Measurements from ENCODE around the gene CREB3L4.

The CREB3L4 gene

DNA sequence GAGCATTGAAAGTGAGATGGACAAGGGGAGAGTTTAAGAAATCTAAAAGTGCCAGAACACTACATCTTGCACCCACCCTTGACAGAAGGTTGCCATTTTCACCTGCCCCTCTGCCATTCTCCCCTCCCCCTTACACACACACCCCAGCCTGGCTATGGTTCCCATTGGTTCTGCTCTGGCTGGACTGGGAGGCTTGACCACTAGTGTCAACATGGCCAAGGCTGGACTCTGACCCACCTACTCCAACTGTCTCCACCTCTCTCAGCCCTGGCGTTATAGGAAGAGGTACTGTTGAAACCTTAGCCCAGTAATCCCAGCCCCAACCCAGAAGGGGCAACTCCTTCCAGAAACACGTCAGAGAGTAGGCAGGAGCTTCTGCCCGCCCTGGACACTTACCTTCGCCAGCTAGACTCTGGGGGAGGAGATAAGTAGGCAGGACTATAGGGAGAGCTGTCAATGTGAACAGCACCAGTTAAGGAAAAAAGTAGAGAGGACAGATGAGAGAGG, 13.8 kb upstream of the CREB3L4 start:
- TF ChIP-seq, protein P1, sequence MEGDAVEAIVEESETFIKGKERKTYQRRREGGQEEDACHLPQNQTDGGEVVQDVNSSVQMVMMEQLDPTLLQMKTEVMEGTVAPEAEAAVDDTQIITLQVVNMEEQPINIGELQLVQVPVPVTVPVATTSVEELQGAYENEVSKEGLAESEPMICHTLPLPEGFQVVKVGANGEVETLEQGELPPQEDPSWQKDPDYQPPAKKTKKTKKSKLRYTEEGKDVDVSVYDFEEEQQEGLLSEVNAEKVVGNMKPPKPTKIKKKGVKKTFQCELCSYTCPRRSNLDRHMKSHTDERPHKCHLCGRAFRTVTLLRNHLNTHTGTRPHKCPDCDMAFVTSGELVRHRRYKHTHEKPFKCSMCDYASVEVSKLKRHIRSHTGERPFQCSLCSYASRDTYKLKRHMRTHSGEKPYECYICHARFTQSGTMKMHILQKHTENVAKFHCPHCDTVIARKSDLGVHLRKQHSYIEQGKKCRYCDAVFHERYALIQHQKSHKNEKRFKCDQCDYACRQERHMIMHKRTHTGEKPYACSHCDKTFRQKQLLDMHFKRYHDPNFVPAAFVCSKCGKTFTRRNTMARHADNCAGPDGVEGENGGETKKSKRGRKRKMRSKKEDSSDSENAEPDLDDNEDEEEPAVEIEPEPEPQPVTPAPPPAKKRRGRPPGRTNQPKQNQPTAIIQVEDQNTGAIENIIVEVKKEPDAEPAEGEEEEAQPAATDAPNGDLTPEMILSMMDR (IDR thresholded peaks at IDR 0.05; ENCODE audit: borderline replicate concordance, insufficient read depth, low read depth, low read length), result no peak
- no peak overlapping the region for H3K4me3 ChIP-seq (ENCODE audit: low read depth, low read length)

DNA sequence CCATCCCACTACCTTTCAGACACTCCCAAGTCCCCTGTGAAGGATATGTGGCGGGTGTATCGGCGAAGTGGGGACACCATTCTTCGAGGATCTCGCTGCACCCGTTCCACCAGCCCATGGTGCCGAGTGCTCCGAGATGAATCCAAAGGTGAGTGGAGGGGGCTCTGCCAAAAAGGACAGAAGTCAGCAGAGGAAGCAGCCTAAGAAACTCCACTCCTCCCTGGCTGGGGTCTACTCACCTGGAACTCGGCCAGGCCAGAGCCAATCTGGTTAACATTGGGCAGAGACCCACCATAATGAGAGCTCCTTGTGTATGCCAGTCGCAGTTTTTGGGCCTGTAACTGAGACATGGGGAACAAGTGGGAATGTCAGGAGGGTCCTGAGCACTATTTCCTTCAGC, 12.9 kb upstream of the CREB3L4 start:
- TF ChIP-seq, protein P1 (IDR thresholded peaks at IDR 0.05; ENCODE audit: borderline replicate concordance, insufficient read depth, low read depth, low read length), result no peak

DNA sequence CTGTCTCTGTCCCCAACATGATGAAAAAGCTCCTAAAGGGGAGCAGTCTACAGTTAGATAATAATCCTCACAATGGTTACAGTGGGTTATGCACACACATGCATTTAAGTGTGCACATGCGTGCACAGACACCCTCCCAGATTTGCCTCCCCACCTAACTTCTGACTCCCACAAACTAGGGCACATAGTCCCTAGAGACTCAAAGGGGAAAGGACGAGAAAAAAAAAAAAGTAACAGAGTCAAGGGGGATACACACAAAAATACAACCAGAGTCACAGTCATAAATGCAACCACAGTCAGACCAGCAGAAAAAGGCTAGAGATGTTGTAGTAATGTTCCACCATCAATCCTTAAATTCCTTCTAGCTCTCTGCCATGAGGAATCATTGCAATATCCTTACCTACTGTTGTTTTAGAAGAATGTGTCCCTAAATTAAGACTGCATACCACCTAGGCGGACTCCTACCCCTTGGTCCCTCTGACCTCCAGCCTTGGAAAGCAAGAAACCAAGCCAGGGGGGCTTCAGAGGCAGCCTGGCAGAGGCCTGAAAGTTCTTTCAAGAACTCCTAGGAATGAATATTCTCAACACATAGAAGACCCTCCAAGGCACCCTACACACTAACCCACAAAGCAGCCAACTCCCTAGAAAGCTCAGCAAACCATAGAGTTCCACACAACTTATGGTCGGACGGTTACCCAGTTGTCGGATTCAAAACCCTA, 10.5 kb upstream of the CREB3L4 start:
- TF ChIP-seq, protein P1 (IDR thresholded peaks at IDR 0.05; ENCODE audit: borderline replicate concordance, insufficient read depth, low read depth, low read length), result no peak
- H3K4me3 ChIP-seq (ENCODE audit: low read depth, low read length), result peak overlapping the region; percentile 98

More for the DNA sequence above, 12.9 kb upstream of the CREB3L4 start:
- H3K4me3 ChIP-seq (ENCODE audit: low read depth, low read length), result no peak overlapping the region

DNA sequence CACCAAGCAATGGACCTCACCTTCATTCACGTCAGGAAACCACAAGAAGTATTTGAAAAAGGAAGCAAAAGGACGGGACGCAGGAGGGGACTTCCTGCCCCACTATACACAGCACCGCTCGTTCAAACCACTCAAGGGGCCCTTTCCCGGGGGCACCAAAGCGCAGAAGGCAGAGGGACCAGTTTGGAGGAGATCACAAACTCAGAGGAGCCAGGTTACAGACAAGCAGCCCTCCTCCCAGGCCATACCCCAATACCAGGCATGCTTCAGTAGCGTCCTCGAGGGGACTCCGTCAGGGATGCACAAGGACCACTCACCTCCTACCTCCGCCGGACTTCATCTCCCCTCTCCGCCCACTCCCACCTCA, 10.0 kb upstream of the CREB3L4 start:
- peak overlapping the region; percentile 98 for H3K4me3 ChIP-seq (ENCODE audit: low read depth, low read length)
- TF ChIP-seq, protein P1 (IDR thresholded peaks at IDR 0.05; ENCODE audit: borderline replicate concordance, insufficient read depth, low read depth, low read length), result no peak

DNA sequence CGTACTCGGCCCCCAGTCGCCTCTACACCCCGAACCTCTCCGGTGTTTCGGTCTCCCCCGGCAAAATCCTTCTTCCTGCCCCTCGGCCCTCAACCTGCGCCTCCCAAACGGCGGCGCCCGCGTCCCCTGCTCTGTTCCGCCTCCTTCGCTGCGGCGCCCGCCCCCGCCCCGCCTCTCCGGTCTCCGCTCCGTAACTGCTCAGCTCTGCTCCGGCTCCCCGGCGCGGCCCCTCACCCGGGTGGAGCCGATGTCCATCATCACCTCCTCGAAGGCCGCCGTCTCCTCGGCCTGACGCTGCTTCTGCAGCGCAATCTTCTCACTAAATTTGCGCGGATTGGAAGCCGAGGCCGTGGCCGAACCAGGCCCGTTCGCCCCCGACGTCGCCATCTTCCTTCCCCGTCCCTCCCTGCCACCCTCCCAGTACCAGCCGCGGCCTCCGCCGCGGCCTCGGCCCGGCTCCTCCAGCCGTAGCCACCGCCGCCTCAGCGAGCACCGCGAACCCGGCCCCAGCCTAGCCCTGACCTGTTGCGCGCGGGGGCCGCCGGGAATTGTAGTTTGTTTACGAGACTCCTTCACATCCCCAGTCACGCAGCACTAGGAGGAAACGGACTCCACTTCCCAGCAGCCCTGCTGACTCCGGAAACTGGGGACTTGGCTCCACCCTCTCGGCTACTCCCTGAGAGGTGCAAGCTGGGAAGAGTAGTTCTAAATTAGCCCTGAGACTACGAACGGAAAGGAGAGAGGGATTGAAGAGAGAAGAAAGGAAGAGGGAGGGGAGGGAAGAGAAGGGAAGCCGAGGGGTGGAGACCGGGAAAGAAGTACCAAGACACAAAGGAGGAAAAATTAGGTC, 9.4 kb upstream of the CREB3L4 start, which contains the start of gene CRTC2:
TSS of gene CRTC2 (minus strand) at position 502 of the 850 bp plus-strand sequence. CDS start at position 387, 115 bp downstream.
- TF ChIP-seq, protein P1 (IDR thresholded peaks at IDR 0.05; ENCODE audit: borderline replicate concordance, insufficient read depth, low read depth, low read length), result no peak
- H3K4me3 ChIP-seq (ENCODE audit: low read depth, low read length), result peak within 1 kb of the TSS; percentile 98

DNA sequence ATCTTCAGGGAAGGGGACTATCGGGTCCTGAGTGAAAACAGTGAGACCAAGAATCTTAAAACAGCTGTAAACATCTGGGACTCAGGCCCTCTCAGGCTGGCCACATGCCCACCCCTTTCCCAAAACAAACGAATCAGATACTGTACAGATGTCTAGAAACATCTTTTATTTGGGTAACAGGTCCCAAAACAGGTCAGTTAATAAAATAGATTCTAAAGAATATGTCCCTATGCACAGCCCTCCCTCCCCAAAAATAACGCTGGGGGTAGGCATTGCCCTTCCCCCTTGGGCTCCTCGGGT, 8.8 kb upstream of the CREB3L4 start:
- TF ChIP-seq, protein P1 (IDR thresholded peaks at IDR 0.05; ENCODE audit: borderline replicate concordance, insufficient read depth, low read depth, low read length), result no peak
- no peak overlapping the region for H3K4me3 ChIP-seq (ENCODE audit: low read depth, low read length)
